ENCODE results near the gene IGSF22.
A peak's percentile ranks its signal among the peaks of the same experiment; 100 is the strongest.

IGSF22 gene

DNA sequence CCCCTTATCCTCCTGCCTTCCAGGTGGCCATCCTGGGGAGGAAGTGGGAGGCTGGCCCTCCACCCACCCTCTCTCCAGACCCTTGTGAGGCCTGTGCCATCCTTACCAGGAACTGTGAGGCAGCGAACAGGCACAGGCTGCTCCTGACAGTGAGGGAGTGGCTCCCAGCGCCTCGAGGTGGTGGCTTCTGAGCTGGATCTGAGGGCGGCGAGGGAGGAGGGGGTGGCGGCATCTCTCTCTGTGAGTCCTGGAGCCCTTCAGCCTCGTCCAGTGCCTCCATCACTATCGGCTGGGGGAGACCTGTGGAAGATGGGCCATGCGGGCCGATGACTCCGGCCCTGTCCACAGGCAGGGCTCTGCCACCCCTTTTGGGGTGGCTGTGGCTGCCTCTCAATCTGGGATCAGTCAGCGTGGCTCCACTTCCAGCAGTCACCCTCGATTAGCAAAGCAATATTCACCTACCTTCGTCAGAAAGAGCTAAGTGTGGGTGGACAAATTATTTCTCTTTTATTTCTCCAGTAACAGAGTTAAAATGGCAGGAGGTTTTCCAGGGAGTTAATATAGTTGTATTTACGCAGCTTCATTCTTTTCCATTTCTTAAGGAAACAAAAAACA lies 18.0 kb upstream of the IGSF22 start:
- no peak for DNase-seq (ENCODE audit: low read depth in 2 of 2)

DNA sequence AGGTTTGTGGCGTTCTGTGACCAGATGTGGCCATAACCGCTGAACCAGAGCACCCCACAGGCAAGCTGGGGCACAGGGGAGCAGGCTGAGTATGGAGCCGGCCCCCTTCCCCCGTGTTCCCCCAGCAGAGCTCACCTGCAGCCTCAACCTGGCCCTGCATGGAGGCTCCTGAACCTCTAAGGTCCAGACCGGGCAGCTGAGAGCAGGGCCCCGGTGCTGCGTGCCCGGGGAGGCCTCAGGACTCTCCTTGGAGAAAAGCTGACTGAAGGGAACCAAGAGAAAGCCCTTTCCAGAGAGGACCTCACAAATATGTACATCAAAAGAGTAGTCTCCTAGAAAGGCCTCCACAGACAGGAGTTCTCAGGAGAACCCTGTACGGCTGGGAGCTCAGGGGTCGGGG lies 17.4 kb upstream of the IGSF22 start:
- no peak for DNase-seq (ENCODE audit: low read depth in 2 of 2)

DNA sequence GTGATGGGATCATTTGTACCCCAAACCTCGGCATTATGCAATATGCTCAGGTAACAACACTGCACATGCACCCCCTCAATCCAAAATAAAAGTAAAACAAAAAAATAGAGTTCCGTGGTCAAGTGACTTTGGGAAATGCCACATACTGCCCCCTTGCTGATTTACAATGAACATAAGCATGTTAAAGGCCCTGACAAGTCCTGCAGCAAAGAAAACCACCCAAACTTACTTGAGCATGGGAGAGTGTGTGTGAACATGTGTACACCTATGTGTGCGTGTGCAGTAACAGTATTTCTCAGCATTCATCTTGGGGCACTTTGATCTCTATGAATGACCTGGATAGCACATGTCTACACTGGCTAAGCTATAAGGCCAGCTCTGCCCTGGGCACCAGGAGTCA lies 15.8 kb upstream of the IGSF22 start:
- no peak for DNase-seq (ENCODE audit: low read depth in 2 of 2)

DNA sequence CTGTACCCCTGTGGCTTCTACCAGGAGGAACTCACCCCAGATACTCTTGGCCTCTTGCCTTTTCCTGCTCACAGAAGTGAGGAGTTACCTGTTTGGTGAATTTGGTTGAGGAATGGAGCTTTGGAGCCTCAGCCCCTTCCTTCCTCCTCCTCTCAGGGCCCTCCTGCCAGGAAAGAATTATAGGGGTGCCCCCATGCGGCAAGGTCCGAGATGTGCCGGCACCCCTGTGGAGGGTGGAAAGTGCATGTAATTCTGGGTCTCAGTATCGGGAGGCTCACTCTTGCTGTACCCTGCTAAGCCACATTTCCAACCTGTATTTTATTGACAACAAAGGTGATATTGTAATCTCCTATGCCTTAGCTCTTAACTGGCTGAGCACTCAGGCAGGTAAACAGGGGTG lies 13.7 kb upstream of the IGSF22 start:
- DNase-seq (ENCODE audit: low read depth in 2 of 2) = no peak

DNA sequence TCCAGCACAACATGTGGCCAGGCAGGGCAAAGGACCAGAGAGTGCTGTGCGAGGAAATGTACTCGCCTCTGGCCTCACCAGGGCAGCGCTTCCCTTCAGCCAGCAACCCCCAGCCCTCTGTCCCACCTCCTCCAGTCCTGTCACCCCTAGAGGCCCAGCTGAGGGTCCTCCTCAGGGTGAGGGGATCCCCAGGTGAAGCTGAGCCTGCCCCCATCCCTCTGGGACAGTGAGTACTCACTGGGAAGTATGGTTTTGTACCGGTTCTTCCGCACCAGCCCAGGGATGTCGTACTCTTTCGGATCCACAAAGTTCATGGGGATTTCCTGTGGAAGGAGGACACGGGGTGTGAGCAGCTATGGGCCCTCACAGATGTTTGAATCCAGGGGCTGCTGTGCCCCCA lies 11.7 kb upstream of the IGSF22 start:
- no peak for DNase-seq (ENCODE audit: low read depth in 2 of 2)

DNA sequence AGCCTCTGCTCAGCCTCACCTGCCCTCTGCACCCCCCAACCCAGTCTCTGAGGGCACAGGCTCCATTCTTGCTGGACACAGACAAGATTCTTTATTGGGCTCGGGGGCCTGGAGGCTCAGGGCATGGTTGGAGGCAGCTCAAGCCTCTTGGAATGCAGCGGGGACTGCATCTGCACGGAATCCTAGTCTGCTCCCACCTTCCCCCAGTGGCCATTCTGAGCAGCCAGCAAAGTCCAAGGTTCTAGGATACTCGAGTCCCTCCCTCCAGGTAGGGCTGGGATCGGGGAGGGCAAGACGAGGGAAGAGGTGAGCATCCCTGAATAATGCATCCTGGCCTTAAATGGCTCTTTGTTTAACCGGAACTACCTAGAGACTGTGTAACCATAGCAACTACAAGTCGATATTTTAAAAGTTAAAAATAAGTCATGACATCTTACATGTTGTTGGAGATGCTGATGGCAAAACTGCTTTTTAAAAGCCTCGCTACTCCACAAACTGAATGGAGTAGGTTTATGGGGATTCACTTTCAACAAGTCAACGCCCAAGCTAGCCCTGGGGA lies 10.7 kb upstream of the IGSF22 start:
- no peak for DNase-seq (ENCODE audit: low read depth in 2 of 2)

DNA sequence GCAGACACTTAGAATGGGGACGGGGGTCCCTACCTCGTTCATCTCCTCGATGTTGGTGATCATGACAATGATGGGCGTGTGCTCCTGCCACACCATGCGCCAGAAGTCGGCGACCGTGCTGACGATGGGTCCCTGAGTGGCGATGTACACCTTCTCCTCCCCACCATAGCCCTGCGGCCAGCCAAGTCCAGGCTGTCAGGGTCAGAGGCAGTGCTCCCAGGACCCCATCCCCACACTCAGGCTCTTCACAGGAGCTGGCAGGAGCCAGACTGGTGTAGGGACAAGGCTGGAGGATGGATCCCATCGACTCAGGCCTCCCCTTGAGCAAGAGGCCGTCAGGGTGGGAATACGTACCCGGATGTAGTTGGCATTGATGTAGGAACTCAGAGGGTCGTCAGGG lies 7.2 kb upstream of the IGSF22 start:
- no peak for DNase-seq (ENCODE audit: low read depth in 2 of 2)

DNA sequence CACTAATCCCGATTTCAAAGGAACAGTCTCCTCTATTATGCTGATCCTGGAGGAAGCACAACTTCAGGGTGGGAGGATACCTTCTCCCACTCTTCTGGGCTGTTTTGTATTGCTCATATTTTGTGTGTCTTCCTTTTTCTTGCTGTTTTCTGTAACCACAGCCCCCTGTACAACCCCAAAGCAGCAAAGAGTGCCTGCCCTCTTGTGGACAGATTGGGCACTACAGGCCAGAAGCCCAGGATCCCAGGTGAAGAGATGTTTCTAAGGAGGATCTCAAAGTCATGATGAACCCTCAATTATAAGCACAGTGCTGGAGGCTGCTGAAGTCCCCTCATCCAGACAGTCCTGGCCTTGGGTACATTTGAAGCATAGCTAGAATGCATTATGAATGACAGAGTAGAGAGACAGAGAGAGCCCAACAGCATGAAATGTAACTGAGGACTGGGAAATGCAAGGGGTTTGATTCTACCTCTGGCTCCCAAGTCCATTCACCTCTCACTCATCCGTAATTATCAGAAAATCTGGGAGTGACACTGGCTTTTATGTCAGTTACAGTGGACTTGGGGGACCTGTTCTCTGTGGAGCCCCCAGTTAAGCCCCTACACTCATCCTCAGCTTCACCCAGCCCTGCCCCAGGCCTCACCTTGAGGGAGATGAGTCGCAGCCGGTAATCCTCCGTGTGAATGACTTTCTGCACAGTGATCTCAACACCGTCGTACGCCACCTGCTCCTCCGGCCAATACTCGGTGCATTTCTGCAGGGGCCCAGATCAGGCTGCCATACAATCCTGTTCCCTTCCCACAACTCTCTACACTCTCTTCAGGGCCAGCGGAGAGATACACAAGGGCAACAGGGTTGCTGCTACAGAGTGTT lies 6.2 kb upstream of the IGSF22 start:
- peak; percentile 45 to 55 for DNase-seq (ENCODE audit: low read depth in 2 of 2)

DNA sequence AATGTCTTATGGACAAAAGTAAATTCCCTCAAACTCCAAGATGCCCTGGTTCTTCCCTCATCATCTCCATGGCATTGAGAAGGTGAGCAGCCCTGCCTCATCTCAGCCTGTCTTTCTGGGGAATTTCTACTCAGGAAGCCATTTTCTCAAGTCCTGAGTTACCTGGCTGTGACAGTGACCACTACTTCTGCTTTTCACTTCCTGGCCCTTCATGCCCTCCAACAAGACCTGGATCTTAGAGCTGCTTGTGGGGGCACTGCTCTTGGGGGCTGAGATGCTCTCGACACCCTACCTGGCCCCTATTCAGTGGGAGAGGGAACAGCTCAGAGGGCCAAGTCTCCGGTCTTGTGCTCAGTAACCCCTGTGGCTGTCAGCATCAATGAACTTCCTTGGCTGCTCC lies 5.5 kb upstream of the IGSF22 start:
- no peak for DNase-seq (ENCODE audit: low read depth in 2 of 2)

DNA sequence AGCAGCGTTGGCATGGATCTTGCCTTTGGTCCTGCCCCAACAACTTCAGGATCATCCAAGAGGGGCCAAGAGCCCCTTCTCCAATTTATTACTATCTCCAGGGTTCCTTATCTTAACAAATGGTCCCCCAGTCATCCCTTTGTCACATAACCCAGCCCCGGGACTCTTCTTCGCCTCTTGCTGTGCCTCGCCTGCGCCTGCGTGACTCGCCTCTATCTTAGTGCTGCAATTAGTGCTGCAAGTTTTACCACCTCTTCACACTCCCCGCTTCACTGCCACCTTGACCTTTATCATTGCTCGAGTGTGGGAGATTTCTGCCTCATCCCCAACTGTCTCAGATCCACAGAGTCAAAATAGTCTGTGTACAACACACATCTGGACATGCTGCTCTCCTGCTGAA lies 4.0 kb upstream of the IGSF22 start:
- DNase-seq (ENCODE audit: low read depth in 2 of 2) = no peak

DNA sequence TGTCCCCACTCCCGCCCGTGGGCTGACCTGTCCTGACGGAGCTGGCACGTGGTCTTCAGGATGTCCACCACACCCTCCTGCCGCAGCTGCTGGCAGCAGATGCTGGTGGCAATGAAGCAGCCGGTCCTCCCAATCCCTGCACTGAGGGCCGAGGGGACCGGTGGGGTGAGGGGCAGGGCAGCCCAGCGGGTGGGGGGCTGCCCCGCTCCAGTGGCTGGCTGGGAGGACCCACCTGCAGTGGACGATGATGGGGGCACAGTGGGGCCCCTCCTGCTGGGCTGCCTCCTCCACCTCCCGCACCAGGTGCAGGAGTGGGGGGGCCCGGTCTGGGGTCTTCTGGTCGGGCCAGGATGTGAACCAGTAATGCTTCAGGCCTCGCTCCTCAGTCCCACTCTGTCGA lies 3.4 kb upstream of the IGSF22 start:
- no peak for DNase-seq (ENCODE audit: low read depth in 2 of 2)

DNA sequence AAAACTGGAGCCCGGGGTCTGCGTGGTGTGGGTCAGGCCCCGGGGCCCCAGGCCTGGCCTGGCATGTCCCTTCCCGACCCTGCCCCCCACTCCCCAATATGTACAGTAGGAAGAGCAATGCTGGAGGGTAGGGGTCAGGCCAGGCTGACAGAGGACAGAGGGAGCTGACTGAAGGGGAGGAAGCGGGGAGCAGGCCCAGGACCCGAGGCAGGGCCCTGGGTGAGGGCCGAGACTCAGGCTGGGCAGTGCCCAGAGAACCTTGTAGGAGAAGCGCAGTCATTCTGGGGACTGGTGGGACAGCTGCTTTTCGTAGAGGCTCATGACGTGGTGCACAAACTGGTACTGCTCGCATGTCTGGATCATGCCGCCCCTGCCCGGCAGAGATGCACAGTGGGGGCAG lies 2.7 kb upstream of the IGSF22 start:
- DNase-seq (ENCODE audit: low read depth in 2 of 2) = no peak

DNA sequence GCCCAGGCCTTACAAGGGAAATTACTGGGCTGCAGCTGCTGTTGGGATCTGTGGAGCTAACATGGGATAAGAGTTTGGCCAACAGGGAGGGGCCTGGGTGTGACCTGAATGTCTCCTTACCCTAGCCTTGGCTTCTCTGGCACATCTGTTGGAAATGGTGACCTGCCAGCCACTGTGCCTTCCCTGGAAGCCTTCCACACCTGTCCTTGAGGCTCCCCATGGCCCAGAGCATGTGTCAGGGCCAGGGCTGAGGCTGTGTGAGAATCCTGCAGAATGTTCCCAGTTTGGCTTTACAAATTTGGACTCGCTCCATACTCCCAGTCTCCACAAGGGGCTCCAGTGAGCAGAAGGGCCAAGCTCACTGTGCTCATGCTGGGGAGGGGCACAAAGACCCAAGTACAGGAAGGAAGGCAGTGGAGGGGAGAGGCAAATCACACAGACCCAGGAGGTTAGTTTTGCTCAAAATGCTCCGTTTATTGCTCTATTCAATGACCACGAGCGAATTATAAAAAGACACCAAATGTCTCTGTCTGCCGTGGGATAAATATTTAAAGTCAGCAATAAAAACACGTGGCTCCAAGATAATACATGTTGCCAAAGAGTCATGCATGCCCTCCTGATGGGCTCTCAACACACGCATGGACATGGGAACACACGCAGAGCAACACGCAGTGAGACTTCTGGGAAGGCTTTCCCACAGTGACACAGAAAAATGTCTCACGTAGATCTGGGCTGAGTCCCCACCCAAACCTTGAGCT lies 1.7 kb upstream of the IGSF22 start:
- no peak for DNase-seq (ENCODE audit: low read depth in 2 of 2)

DNA sequence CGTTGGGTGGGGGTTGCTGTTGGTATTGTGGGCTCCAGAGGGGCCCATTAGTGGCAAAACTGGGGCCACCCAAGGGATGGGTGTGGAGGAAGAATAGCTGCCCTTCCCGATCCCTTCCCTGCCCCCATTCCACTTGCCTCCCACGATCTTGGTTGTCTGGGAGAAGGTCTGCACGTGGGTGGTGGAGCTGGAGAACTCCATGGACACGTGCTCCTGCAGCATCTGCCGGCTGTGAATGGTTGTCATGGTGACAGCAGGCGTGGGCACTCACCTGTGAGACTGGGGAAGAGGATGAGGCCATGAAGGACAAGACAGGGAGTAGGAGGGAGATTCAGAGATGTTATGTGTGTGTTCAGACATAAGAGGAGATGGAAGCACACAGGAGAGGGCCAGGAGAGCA lies 2.0 kb downstream of the IGSF22 start:
- DNase-seq (ENCODE audit: low read depth in 2 of 2) = no peak

DNA sequence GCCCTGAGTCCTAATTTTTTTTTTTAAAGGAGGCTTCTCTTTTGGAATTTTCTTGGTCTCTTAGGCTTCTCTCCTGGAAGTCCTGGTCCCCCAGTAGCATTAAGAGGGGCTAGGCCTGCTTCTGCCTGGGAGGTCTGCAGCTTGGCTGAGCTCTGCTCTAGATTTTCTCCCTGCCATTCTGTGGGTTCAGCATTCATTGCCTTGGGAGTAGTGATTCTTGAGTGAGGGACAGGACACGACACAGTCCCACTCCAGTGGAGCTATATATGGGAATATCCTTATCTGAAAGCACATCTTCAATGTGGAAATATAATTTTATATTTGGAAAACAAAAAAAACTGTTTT lies 3.7 kb downstream of the IGSF22 start:
- DNase-seq (ENCODE audit: low read depth in 2 of 2) = no peak

DNA sequence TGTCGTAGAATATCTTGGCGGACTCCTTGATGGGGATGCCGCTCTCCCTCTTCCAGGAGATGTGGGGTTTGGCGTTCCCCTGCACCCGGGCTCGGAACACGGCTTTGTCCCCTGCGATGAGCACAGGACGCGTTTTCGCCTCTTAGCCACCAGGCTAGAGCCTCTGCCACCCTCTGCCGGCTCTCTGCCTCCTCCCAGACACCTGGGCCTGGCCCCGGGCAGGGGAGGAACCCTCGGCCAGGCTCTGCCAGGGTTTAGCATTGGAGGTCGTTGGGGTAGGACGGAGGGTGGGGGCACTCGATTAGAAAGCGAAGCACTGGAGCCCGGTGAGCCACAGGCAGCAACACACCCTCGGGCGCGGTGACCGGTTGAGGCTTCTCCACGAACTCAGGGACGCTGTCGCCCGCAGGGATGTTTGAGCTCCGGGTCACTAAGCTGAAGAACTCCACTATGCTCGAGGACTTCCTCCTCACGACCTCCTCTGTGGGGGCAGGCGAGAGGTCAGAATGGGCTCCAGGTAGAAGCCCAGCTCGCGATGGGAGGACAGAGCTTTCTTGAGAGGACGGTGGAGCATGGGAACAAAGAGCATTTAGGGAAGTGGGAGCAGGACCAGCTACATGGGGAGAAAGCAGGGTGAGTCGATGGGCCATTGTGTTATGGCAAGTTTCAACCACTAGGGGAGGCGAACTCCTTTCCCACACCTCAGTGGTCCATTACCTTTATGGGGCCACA lies 4.3 kb downstream of the IGSF22 start:
- DNase-seq (ENCODE audit: low read depth in 2 of 2) = no peak

DNA sequence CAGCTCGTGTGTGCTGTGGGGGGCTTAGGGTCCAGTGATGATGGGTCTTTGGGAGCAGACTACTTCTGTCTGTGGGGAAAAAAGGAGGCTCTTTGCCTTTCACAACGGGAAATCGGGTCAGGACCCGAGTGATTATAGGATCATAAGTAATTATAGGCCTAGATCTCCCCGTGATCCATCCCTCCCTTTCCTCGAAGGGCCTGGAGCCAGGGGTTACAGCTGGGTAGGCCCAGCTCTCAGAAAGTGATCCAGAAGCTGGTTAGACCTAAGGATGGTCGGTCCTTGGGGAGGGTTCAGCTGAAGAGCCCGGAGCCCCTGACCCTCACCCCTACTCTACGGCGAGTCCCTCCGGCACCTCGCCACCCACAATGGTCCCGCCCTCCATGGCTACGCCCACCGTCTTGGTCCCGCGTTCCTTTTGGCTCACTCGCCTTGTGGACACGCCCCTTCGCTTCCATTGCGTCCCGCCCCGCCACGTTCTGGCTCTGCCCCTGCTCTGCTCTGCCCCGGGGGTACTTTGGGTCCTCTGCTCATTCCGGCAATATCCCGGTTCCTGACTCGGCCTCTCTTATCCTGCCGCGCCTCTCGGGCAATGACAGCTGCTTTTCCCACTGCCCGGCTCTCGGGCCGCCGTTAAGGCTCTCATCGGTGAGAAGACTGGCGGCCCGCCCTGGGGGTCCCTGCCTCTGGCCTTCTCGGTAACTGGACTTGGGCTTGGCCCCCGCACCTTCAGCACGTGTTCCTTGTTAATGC lies 5.0 kb downstream of the IGSF22 start:
- peak; percentile 44 to 65 for DNase-seq (ENCODE audit: low read depth in 2 of 2)

DNA sequence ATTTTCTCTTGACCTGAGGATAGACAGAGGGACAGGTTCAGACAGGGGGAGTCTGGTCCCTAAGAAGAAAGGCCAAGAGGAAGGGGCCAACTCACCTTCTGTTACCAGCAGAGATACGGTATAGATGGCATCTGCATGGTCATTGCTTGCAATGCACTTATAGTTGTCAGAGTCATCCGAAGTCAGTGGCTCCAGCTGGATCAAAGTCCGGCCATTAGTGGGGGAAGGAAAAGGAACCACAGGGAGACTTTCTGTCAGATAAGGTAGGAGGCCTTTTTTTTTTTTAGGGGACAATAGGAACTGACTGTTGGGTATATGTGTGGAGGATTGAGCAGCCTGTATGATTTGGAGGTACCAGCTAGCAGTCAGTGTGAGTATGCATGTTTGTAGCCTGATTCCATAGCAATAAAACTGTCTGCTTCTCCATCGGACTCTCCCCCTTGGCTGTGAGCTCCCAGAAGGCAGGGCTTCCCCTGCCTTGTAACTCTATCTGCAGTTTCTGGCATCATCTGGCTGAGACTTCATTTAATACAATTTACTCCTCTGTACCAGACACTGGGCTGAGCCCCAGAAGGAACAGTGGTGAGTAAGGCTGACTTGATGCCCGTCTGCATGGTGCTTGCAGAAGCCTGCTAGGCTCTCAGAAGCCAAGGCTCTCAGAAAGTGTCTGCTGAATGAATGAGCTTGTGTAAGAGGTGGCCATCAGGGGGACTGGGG lies 5.7 kb downstream of the IGSF22 start:
- no peak for DNase-seq (ENCODE audit: low read depth in 2 of 2)

DNA sequence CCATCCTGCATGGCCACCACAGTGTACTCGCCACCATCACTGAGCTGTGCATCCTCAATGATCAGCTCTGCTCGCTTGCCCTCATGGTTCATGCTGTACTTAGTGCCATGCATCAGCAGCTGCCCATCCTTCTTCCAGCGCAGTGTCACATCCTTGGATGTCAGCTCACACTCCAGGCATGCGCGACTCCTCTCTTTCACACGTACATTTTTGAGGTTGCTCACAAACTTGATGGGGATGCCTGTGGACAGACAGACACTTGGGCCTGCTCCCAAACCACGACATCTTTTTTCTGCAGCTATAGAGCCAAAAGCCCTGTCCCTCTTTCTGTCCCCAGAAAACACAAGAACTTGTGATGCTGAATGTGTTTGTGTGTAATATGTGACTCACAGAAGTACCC lies 10.5 kb downstream of the IGSF22 start:
- DNase-seq (ENCODE audit: low read depth in 2 of 2) = no peak

DNA sequence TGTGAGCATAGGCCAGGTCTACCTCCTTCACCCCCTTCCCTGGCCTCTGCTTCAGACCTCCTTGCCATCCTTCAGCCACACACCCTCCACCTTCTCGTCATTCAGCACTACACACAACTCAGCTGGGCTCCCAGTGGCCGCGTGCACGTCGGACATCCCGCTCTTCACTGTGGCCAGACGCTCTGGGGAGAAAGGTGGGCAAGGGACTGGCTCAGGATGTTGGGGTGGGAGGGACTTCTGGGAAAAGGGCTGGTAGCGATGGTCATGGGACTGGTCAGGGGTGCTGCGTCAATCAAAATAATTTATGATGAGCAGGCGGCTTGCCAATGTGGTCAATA lies 11.6 kb downstream of the IGSF22 start:
- no peak for DNase-seq (ENCODE audit: low read depth in 2 of 2)

All from stimulated activated CD4-positive, alpha-beta T cell treated with anti-CD3 and anti-CD28 coated beads, Interleukin-1b, Interleukin-23, amount 100 ng/mL, for 1 hour (primary cell).